Heart left ventricle (tissue), 16 donors: ENCODE measurements around the gene RAG2. TPM values are rescaled to one million over a fixed set of nuclear protein-coding genes. Genes with fewer than 3 reads are reported as not detected.

ENCODE experiments used
- ATAC-seq, 4 donors: fragments of 200-7000 bp; cut with Tn5 transposase; one replicate each; pipeline ENCODE4 v1.9.1; 2020 to 2022; ENCODE audit warnings: moderate library complexity in 4 of 4, mild to moderate bottlenecking in 3 of 4, moderate number of reproducible peaks in 1 of 4
- DNase-seq, 5 donors: peaks; one replicate each; pipeline ENCODE4 v3.0.0-alpha.2; 2020
- H3K27ac ChIP-seq, 12 donors: fragments of 200-600 bp; sonication (generic) in 4 of 12; one replicate each; pipeline versions ENCODE4 v1.5.0 to v1.8.0; 2016 to 2022; ENCODE audit warnings: mild to moderate bottlenecking in 2 of 12
- H3K27me3 ChIP-seq, 9 donors: fragments of 200-600 bp; sonication (generic) in 2 of 9; one replicate each; pipeline versions ENCODE4 v1.5.1 to v1.8.0; 2016 to 2022; ENCODE audit warnings: mild to moderate bottlenecking in 3 of 9
- H3K36me3 ChIP-seq, 9 donors: fragments of 200-600 bp; sonication (generic) in 2 of 9; one replicate each; pipeline versions ENCODE4 v1.5.0 to v1.8.0; 2018 to 2022; ENCODE audit warnings: mild to moderate bottlenecking in 2 of 9
- H3K4me1 ChIP-seq, 12 donors: fragments of 200-600 bp; sonication (generic) in 4 of 12; one replicate each; pipeline versions ENCODE4 v1.5.0 to v1.8.0; 2016 to 2022; ENCODE audit warnings: mild to moderate bottlenecking in 3 of 12
- H3K4me3 ChIP-seq, 12 donors: fragments of 200-600 bp; sonication (generic) in 4 of 12; one replicate each; pipeline versions ENCODE4 v1.5.0 to v1.8.0; 2017 to 2022; ENCODE audit warnings: mild to moderate bottlenecking in 9 of 12, moderate library complexity in 4 of 12
- H3K9me3 ChIP-seq, 12 donors: fragments of 200-600 bp; sonication (generic) in 4 of 12; one replicate each; pipeline versions ENCODE4 v1.5.0 to v1.8.0; 2016 to 2022; ENCODE audit warnings: mild to moderate bottlenecking in 1 of 12
- POLR2A ChIP-seq, 2 donors: fragments of 450-650 bp; IDR thresholded peaks; one replicate each; pipeline ENCODE4 v1.6.1; 2017; ENCODE audit warnings: antibody characterized with exemption in 2 of 2, mild to moderate bottlenecking in 2 of 2, moderate library complexity in 2 of 2
- WGBS, 4 donors: extraction: QIAGEN DNeasy Blood & Tissue Kit in 2 of 4; methylation state at CpG; one replicate each; pipeline versions ENCODE4 v1.1.5 to v1.1.7; 2013 to 2018; 5-methylcytosine and 5-hydroxymethylcytosine counted together
- intact Hi-C, 10 donors: fragments of 100-400 bp; cut with DNase I; formaldehyde crosslinking; loops; one replicate each; pipeline versions ENCODE4 v1.11.1 to v1.14.2; 2022
- polyA plus RNA-seq, 2 donors: library from polyadenylated mRNA; stranded (reverse); fragments of 200-250 nt; gene quantifications; one replicate each; pipeline ENCODE4 v1.2.3, GENCODE V29; 2013
- total RNA-seq, 9 donors: library from RNA; depleted of rRNA in 2 of 9; stranded (reverse); fragments of >200 nt in 2 of 9; fragmentation: NEBNext Ultra II Directional in 3 of 9; extraction: Animal tissue kit (Norgen Biotek cat#: 25700) in 3 of 9; gene quantifications; one replicate each; pipeline versions ENCODE4 v1.1.0 to v1.2.4, GENCODE V29; 2016 to 2023
- TF ChIP-seq, protein P1 (sequence below), 12 donors: fragments of 200-600 bp; sonication (generic) in 4 of 12; IDR thresholded peaks; one replicate each; pipeline versions ENCODE4 v1.5.0 to v1.8.0; 2018 to 2022; ENCODE audit warnings: antibody characterized with exemption in 12 of 12, mild to moderate bottlenecking in 5 of 12
- donor health status: ischemic (EF 13 %, LVEDD 7.1; RV severe dilation, severe dysfunction).
- donor health status: healthy with polysubstance abuse.
- donor health status: DM: no; HTN: yes; CAD: no.
- donor health status: DM: no; HTN: no; CAD: no.
- donor health status: ischemic (EF 25% LVEDD 6.9; RV normal size, moderate dysfunction).
- donor health status: ischemic (EF 25% LVEDD 5.7; RV mildly dilated, moderate dysfunction).
- donor health status: healthy.
- donor health status: DM: yes; HTN: yes; CAD: no.
- donor health status: ischemic (EF 35%, LVEDD 5.7; RV mildly dilated, moderate dysfunction).
- donor health status: nonischemic (EF 11% LVEDD 7.7; RV severe dilation, severe dysfunction).
- donor health status: DM: yes; HTN: yes; CAD: no.
- donor health status: PGD.
- donor health status: ischemic (EF 29% LVEDD 5.4; RV normal size, mild dysfunction).
- donor health status: nonischemic (EF 23%, LVEDD 6.1; RV moderate dilation, normal function).

Gene RAG2
- total and polyA plus RNA-seq, 11 donors: not detected

DNA sequence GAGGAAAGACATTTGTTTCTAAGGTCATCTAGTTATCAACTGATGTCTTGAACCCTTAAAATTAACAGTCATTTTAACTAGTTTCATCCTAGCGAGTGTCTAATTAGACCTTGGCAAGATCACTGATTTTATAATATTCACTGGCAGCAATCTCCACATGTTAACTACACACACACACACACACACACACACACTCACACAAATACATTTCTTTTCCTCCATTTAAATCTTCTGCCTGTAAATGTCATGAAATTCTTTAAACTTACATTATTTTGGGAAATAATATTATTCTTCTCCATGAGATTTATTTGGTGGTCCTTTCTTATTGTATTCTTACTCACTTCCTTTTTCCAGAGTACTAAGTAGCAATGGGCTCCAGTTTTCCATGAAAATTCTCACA lies 6.6 kb downstream of the RAG2 start:
- peaks cover 0 to 26% (median 0%) of the 10 kb centered on the region in 9 donors for H3K27me3 ChIP-seq
- H3K27ac ChIP-seq: no peak overlapping the region
- intact Hi-C loops: loop anchor here in 1 of 10 donors (10.0 kb wide), 1 partner anchor 77 kb away; the partner anchor contains the start of gene TRAF6
- no peaks in the 10 kb centered on the region for H3K9me3 ChIP-seq
- WGBS, 4 donors: 34 to 43% (median 39%) methylated on average over 1 of the region's 1 CpG
- H3K36me3 ChIP-seq: no peaks in the 10 kb centered on the region
- TF ChIP-seq, protein P1, sequence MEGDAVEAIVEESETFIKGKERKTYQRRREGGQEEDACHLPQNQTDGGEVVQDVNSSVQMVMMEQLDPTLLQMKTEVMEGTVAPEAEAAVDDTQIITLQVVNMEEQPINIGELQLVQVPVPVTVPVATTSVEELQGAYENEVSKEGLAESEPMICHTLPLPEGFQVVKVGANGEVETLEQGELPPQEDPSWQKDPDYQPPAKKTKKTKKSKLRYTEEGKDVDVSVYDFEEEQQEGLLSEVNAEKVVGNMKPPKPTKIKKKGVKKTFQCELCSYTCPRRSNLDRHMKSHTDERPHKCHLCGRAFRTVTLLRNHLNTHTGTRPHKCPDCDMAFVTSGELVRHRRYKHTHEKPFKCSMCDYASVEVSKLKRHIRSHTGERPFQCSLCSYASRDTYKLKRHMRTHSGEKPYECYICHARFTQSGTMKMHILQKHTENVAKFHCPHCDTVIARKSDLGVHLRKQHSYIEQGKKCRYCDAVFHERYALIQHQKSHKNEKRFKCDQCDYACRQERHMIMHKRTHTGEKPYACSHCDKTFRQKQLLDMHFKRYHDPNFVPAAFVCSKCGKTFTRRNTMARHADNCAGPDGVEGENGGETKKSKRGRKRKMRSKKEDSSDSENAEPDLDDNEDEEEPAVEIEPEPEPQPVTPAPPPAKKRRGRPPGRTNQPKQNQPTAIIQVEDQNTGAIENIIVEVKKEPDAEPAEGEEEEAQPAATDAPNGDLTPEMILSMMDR (IDR thresholded peaks at IDR 0.05): no peak
- TF ChIP-seq POLR2A (IDR thresholded peaks at IDR 0.05): no peak
- peaks cover 0 to 16% (median 10%) of the 10 kb centered on the region in 12 donors for H3K4me1 ChIP-seq
- H3K4me3 ChIP-seq: no peak overlapping the region
- DNase-seq (no peak), ATAC-seq (no peak)

DNA sequence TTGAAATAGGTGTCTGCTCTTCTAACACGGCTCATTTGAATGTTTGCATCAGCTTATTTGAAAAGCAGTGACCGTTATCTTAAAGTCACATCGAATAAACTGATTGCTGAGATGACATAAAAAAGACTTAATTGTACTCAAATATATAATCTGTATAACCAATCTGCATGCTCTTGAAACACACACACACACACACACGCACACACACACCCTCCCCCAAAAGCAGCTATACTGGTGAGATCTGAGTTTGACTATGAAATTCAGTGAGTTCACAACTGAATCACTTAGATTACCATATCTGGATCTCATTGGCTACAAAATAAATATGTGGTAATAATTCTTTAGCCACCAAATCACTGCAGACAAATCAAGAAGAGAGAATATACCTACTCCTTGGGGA lies 7.5 kb downstream of the RAG2 start:
- intact Hi-C loops: loop anchor here in 1 of 10 donors (10.0 kb wide), 1 partner anchor 76 kb away; the partner anchor contains the start of gene TRAF6
- no peak overlapping the region for H3K27ac ChIP-seq
- WGBS, 4 donors: 40 to 60% (median 52%) methylated on average over 4 of the region's 4 CpGs
- TF ChIP-seq, protein P1 (IDR thresholded peaks at IDR 0.05): no peak
- no peak for TF ChIP-seq POLR2A (IDR thresholded peaks at IDR 0.05)
- H3K9me3 ChIP-seq: no peaks in the 10 kb centered on the region
- H3K4me3 ChIP-seq: no peak overlapping the region
- peaks cover 0 to 26% (median 0%) of the 10 kb centered on the region in 9 donors for H3K27me3 ChIP-seq
- no peaks in the 10 kb centered on the region for H3K36me3 ChIP-seq
- DNase-seq (no peak), ATAC-seq (no peak)
- peaks cover 0 to 10% (median 6%) of the 10 kb centered on the region in 12 donors for H3K4me1 ChIP-seq

DNA sequence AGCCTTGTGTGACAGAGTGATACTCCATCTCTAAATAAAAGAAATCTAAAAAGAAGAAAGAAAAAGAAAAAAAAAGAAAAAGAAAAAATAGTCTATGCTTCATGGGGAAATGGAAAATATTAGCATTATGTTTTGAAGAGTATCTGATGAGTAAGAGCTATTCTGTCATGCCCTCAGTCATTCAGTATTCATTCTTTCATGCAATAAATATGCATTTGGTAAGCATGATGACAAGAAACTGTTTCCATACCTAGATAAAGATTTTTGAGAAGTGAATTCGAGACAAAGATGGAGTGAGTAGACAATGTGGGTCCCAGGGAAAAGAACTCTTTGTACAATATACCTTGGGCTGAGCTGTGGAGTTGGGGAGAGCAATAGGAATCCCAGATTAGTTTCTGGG lies 9.9 kb downstream of the RAG2 start:
- intact Hi-C loops: no loop called here
- WGBS, 4 donors: 29 to 41% (median 34%) methylated on average over 1 of the region's 1 CpG
- H3K4me1 ChIP-seq: no peaks in the 10 kb centered on the region
- no peak for TF ChIP-seq POLR2A (IDR thresholded peaks at IDR 0.05)
- TF ChIP-seq, protein P1 (IDR thresholded peaks at IDR 0.05): no peak
- no peak overlapping the region for H3K27ac ChIP-seq
- no peak for DNase-seq
- no peak for ATAC-seq
- peaks cover 0 to 26% (median 0%) of the 10 kb centered on the region in 9 donors for H3K27me3 ChIP-seq
- no peaks in the 10 kb centered on the region for H3K9me3 ChIP-seq
- no peaks in the 10 kb centered on the region for H3K36me3 ChIP-seq
- no peak overlapping the region for H3K4me3 ChIP-seq

DNA sequence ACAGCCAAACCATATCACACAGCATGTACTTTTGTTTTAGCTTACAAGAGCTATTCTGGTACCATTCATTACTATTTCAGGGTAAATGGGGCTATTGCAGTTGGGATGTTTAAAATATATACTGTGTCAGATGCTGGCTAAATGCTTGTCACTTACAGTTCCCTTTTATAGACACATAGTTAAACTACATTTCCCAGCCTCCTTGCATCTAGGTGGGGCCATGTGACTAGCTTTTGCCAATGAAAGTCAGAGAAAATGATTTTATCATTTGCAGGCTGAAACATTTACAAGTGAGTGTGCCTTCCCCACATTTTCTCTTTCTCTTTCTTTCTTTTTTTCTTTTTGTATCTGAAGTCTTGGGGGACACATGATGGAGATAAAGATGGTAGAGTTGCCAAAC lies 11.5 kb downstream of the RAG2 start:
- intact Hi-C loops: no loop called here
- no peak for ATAC-seq
- no peaks in the 10 kb centered on the region for H3K4me1 ChIP-seq
- H3K27me3 ChIP-seq: peaks cover 0 to 24% (median 0%) of the 10 kb centered on the region in 9 donors
- TF ChIP-seq POLR2A (IDR thresholded peaks at IDR 0.05): no peak
- TF ChIP-seq, protein P1 (IDR thresholded peaks at IDR 0.05): no peak
- no peak for DNase-seq
- no peaks in the 10 kb centered on the region for H3K36me3 ChIP-seq
- H3K9me3 ChIP-seq: peaks cover 0 to under 1% (median 0%) of the 10 kb centered on the region in 12 donors
- no peak overlapping the region for H3K27ac ChIP-seq
- H3K4me3 ChIP-seq: no peak overlapping the region
